ENCODE data around the gene ACOX1. TPM values are rescaled to one million over a fixed set of nuclear protein-coding genes. Genes with fewer than 3 reads are reported as not detected.
A peak's percentile ranks its signal among the peaks of the same experiment; 100 is the strongest.

The ACOX1 gene
- total RNA-seq, 4 donors from 2014 or later: 33.7 to 44.4 (median 39.1) TPM

GRCh38 chr17:75900691-75901533, 78.1 kb downstream of the ACOX1 start:
- H3K27ac ChIP-seq: no peak overlapping the region
- no peak overlapping the region for H3K4me3 ChIP-seq
- no peaks in the 10 kb centered on the region for H3K9me3 ChIP-seq
- 85 to 87% methylated on average over 11 to 13 of the region's 13 CpGs for WGBS, 2 donors
- no peaks in the 10 kb centered on the region for H3K27me3 ChIP-seq
- H3K4me1 ChIP-seq: peaks cover 0 to 34% (median 13%) of the 10 kb centered on the region in 4 donors
- no peak for TF ChIP-seq POLR2A (IDR thresholded peaks at IDR 0.05)
- no peak for TF ChIP-seq CTCF (IDR thresholded peaks at IDR 0.05)
- DNase-seq (ENCODE audit: low spot score in 2 of 2): no peak
- H3K36me3 ChIP-seq: peaks cover 5 to 58% (median 11%) of the 10 kb centered on the region in 3 donors

DNA sequence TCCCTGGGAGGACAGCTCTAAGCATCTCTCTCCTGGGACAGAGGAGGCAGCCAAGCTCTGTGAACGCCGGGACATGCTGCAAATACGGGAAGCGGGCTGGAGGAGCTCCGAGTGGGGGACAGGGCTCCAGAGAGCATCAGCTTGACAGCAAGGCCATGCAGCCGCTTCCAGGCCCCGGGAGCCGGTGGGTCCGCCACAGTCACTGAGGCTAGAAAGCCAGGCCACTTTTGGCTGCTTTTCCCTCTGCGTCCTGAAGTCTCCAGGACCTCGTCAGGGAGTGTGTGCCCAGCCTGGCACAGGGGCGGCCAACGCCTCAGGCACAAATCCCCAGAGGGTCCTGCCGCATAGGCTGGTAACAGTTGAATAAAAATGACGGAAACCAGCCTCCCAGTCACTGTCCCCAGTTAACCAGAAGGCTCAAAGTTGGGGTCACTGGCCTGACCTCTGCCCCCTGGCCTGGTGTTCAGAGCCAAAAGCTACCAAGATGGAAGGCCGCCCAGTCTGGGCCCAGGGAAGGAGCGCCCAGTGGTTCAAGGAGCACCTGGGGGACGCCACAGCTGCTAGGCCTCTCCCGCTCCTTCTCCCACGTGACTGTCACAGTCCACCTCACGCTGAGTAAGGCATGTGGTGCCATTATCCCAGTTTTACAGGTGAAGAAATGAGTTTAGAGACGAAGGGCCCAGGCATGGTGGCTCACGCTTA, 79.0 kb downstream of the ACOX1 start:
- peaks cover 0 to 36% (median 19%) of the 10 kb centered on the region in 4 donors for H3K4me1 ChIP-seq
- no peaks in the 10 kb centered on the region for H3K27me3 ChIP-seq
- H3K4me3 ChIP-seq: no peak overlapping the region
- H3K27ac ChIP-seq: no peak overlapping the region
- TF ChIP-seq EP300 (IDR thresholded peaks at IDR 0.05): no peak
- 83 to 86% methylated on average over 23 of the region's 23 CpGs for WGBS, 2 donors
- H3K9me3 ChIP-seq: no peaks in the 10 kb centered on the region
- H3K36me3 ChIP-seq: peaks cover 5 to 58% (median 11%) of the 10 kb centered on the region in 3 donors
- DNase-seq (ENCODE audit: low spot score in 2 of 2): no peak

DNA sequence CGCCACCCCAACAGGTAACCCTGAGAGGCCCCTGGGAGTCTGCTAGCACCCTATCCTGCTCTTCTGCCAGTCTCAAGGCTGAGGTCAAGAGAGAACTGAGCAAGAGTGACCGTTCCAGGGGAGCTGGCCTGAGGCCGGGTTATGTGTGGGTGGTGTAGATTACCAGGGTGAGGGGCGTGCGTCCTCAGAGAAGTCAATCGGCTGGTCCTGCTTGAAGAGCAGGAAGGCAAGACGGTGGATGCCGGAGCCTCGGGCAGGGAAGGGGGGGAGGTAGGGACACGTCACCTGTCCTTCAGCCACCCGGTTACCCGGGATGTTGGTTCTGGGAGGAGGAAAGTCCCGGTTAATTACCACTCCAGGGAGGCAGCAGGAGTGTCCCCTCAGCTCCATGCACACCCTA, 79.6 kb downstream of the ACOX1 start:
- Histone ChIP-seq H3K9me3 (no peaks in the 10 kb centered on the region), H3K4me1 (peaks cover 0 to 41% (median 25%) of the 10 kb centered on the region in 4 donors), H3K36me3 (peaks cover 5 to 58% (median 11%) of the 10 kb centered on the region in 3 donors), H3K27ac (no peak overlapping the region), H3K4me3 (no peak overlapping the region), H3K27me3 (no peaks in the 10 kb centered on the region)
- no peak for DNase-seq (ENCODE audit: low spot score in 2 of 2)
- WGBS, 2 donors: 84 to 90% methylated on average over 13 of the region's 13 CpGs
- TF ChIP-seq CTCF (IDR thresholded peaks at IDR 0.05) (no peak), POLR2A (IDR thresholded peaks at IDR 0.05) (no peak), EP300 (IDR thresholded peaks at IDR 0.05) (no peak)

- WGBS, 2 donors: 94 to 99% methylated on average over 6 to 9 of the region's 16 CpGs
- Histone ChIP-seq H3K27me3 (no peaks in the 10 kb centered on the region), H3K27ac (no peak overlapping the region), H3K4me3 (no peak overlapping the region), H3K4me1 (peaks cover 0 to 42% (median 27%) of the 10 kb centered on the region in 4 donors), H3K36me3 (peaks cover 5 to 58% (median 11%) of the 10 kb centered on the region in 3 donors), H3K9me3 (no peaks in the 10 kb centered on the region)
- no peak for DNase-seq (ENCODE audit: low spot score in 2 of 2)
- TF ChIP-seq EP300 (IDR thresholded peaks at IDR 0.05) (no peak), CTCF (IDR thresholded peaks at IDR 0.05) (no peak), POLR2A (IDR thresholded peaks at IDR 0.05) (no peak)
These were observed 80.2 kb downstream of the ACOX1 start for GRCh38 chr17:75898791-75899190.

DNA sequence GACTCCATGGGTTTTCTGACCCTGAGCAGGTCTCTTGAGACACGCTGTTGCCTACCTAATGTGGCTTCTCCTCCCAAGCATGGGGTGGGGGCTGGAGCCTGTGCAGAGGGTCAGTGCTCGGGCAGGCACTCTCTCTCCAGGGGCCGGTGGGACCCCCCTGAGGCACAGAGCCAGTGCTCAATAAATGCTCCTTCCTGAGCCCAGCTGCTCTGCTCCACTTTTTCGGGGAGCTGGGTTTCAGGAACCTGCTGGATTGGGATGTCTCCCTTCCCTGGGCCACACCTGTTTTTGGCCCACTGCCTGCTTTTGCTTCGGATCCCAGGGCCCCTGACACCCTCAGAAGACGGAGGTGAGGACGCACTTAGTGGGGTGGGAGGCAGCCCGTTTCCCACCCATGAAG, 80.9 kb downstream of the ACOX1 start:
- H3K27me3 ChIP-seq: no peaks in the 10 kb centered on the region
- H3K9me3 ChIP-seq: no peaks in the 10 kb centered on the region
- no peak overlapping the region for H3K4me3 ChIP-seq
- H3K36me3 ChIP-seq: peaks cover 5 to 56% (median 11%) of the 10 kb centered on the region in 3 donors
- WGBS, 2 donors: 75 to 85% methylated on average over 8 of the region's 8 CpGs
- DNase-seq (ENCODE audit: low spot score in 2 of 2): no peak
- peaks cover 0 to 42% (median 24%) of the 10 kb centered on the region in 4 donors for H3K4me1 ChIP-seq
- no peak for TF ChIP-seq CTCF (IDR thresholded peaks at IDR 0.05)
- no peak for TF ChIP-seq POLR2A (IDR thresholded peaks at IDR 0.05)
- peak overlapping the region in 1 of 4 donors; percentile 91 for H3K27ac ChIP-seq
